ENCODE data around the gene SIRT3. TPM values are rescaled to one million over a fixed set of nuclear protein-coding genes. Genes with fewer than 3 reads are reported as not detected.

Gene SIRT3
- total and polyA plus RNA-seq, 2 of the 4 experiments (the other 2 are of a cell fraction), result 5.4 to 18.6 TPM

DNA sequence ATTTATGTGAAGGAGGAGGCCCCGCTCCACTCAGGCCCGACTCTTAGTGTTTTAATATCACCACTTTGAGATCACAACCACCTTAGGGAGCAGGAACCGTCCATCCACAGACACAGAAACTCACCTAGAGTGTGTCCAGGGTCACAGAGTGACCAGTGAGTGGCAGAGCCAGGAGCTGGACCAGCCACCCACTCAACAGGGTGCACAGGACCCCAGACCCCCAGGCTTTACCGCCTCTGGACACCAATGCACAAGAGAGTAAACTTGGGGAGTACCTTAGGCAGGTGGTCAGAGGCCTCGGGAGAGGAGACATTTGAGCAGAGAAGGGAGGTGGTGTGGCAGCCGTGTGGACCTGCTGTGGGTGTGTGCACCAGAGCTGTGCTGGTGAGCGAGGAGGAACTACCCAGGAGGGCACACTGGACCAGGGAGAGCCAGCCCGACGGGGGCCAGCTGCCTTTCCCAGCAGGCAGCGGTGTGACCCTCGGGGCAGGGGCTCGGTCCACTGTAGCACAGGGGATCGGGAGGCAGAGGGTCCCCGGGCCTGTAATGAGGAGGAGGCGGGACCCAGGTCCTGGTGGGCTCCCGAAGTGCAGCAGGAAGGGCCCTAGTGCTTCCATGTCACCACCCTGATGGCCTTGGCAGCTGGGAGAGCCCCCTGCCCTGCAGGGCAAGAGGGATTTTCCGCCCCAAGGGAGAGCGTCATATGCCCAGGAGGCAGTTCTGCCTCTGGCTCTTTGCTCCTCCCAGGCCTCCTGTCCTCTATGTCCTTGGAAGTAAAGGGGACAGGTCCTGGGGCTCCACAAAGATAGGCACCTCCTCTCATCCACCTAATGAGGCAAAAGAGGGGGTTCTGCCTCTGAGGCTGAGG, 34.5 kb upstream of the SIRT3 start:
- Histone ChIP-seq H3K27ac (ENCODE audit: insufficient read depth, low read length) (no peak overlapping the region), H3K23ac (ENCODE audit: low read depth, low read length) (no peak overlapping the region), H4K20me1 (ENCODE audit: insufficient read depth, low read length) (no peaks in the 10 kb centered on the region), H2BK120ac (ENCODE audit: low read depth, low read length) (no peak overlapping the region), H3K4me2 (ENCODE audit: low read depth, low read length) (no peak overlapping the region), H3K18ac (ENCODE audit: low read depth, low read length) (no peak overlapping the region), H2AK9ac (replicated peaks; ENCODE audit: low read depth, low read length, poor library complexity) (peak overlapping the region; percentile 11), H3K9me1 (ENCODE audit: insufficient read depth, low read length) (no peaks in the 10 kb centered on the region), H2BK5ac (ENCODE audit: low read depth, low read length, poor library complexity, severe bottlenecking) (no peak overlapping the region), H3K27me3 (ENCODE audit: control insufficient read depth, insufficient read depth, low read length) (peaks cover 42% of the 10 kb centered on the region), H3K14ac (replicated peaks; ENCODE audit: low read depth, low read length) (no peak overlapping the region), H3K56ac (ENCODE audit: extremely low read depth, insufficient read depth, low read length) (no peak overlapping the region), H2AK5ac (ENCODE audit: low read depth, low read length) (no peak overlapping the region), H3K4ac (ENCODE audit: low read depth, low read length) (no peak overlapping the region), H2BK15ac (ENCODE audit: low read depth, low read length) (no peak overlapping the region), H2AFZ (replicated peaks; ENCODE audit: low read length, poor library complexity) (no peak overlapping the region), H2BK20ac (ENCODE audit: low read depth, low read length) (no peak overlapping the region), H4K91ac (ENCODE audit: insufficient read depth, low read depth, low read length) (no peak overlapping the region), H4K5ac (ENCODE audit: low read depth, low read length) (no peak overlapping the region), H3K4me1 (ENCODE audit: control insufficient read depth, insufficient read depth, low read length) (no peaks in the 10 kb centered on the region), H3K9me3 (ENCODE audit: control insufficient read depth, insufficient read depth, low read length) (0 out of 2 replicates have a peak, but pooled peaks cover 2% of the 10 kb centered on the region), H3K4me3 (ENCODE audit: insufficient read depth, low read depth, low read length) (no peak overlapping the region), H3K79me1 (ENCODE audit: low read depth in 1 of 2, low read length in 2 of 2) (no peaks in the 10 kb centered on the region), H3K9ac (ENCODE audit: low read depth, low read length) (no peak overlapping the region), H4K8ac (ENCODE audit: low read depth in 2 of 2, low read length in 2 of 2) (no peak overlapping the region), H3K36me3 (ENCODE audit: control insufficient read depth, insufficient read depth, low read length) (no peaks in the 10 kb centered on the region)
- DNase-seq, result no peak
- dilution Hi-C loops (cut with HindIII; ENCODE audit: low sequenced_read_pairs, unreplicated experiment) (no loop called here), intact Hi-C loops (cut with micrococcal nuclease) (no loop called here), in situ Hi-C loops (cut with MboI; ENCODE audit: low sequenced_read_pairs) (no loop called here)
- no TSS peak for BruUV-seq (replicated peaks)
- ChIA-PET POLR2A (ENCODE audit: unreplicated experiment) (no interaction called here), CTCF (interaction anchor here (0.6 kb wide), 1 partner anchor 70 kb away, joined by 3 read pairs; no protein-coding TSS in a partner anchor)
- TF ChIP-seq RCOR1 (IDR thresholded peaks at IDR 0.05; ENCODE audit: insufficient replicate concordance, low read length), result no peak
- TF ChIP-seq POLR2A (IDR thresholded peaks at IDR 0.05; ENCODE audit: low read depth, low read length), result no peak
- no peak for TF ChIP-seq MAFK (IDR thresholded peaks at IDR 0.05; ENCODE audit: low read depth, low read length)
- no peak for TF ChIP-seq MAZ (IDR thresholded peaks at IDR 0.05; ENCODE audit: borderline replicate concordance, low read depth, low read length)
- no peak for TF ChIP-seq SMC3 (IDR thresholded peaks at IDR 0.05; ENCODE audit: low read depth, low read length)
- no peak for TF ChIP-seq USF2 (IDR thresholded peaks at IDR 0.05; ENCODE audit: low read depth, low read length)
- no peak for TF ChIP-seq MXI1 (IDR thresholded peaks at IDR 0.05; ENCODE audit: borderline replicate concordance, low read depth, low read length)
- TF ChIP-seq RAD21 (IDR thresholded peaks at IDR 0.05; ENCODE audit: low read length), result no peak
- no peak for TF ChIP-seq FOS (IDR thresholded peaks at IDR 0.05; ENCODE audit: low read depth, low read length)
- TF ChIP-seq BHLHE40 (IDR thresholded peaks at IDR 0.05; ENCODE audit: low read depth, low read length), result no peak
- no peak for TF ChIP-seq CHD1 (IDR thresholded peaks at IDR 0.05; ENCODE audit: low read depth, low read length)
- TF ChIP-seq CEBPB (IDR thresholded peaks at IDR 0.05; ENCODE audit: low read depth, low read length), result no peak
- 67% methylated on average over 3 of the region's 18 CpGs; no CpG with 5 or more reads in 1 of the 2 experiments for WGBS, 2 experiments (ENCODE audit: extremely low coverage in 2 of 2, insufficient read length in 1 of 2)
- ATAC-seq (ENCODE audit: low read depth), result no peak

Data from IMR-90 (cell line).